OCI-LY3 (cell line): ENCODE data around the gene DNM3.
A peak's percentile ranks its signal among the peaks of the same experiment; 100 is the strongest.

ENCODE experiments used
- H2AFZ ChIP-seq: fragments of 200-600, 300-600 bp; shearing (Covaris generic); 2 replicates; pipeline ENCODE4 v1.6.0; 2014; ENCODE audit warnings: antibody characterized with exemption, low read depth, low read length
- H3K27ac ChIP-seq: fragments of 200-600, 300-600 bp; sonication (generic); 2 replicates; pipeline ENCODE4 v1.5.1; 2014; ENCODE audit warnings: mild to moderate bottlenecking, low read length, moderate library complexity, mixed read lengths
- H3K27me3 ChIP-seq: fragments of 200-600, 300-600 bp; sonication (generic); 2 replicates; pipeline ENCODE4 v1.6.1; 2014; ENCODE audit warnings: low read depth, low read length, mixed read lengths
- H3K36me3 ChIP-seq: fragments of 200-600, 300-600 bp; sonication (generic); replicated peaks from 2 replicates; pipeline ENCODE3; 2014; ENCODE audit warnings: low read depth, low read length, mixed read lengths
- H3K4me1 ChIP-seq: fragments of 300-600, 200-600 bp; sonication (generic); 2 replicates; pipeline ENCODE4 v1.6.1; 2014; ENCODE audit warnings: low read length, mixed read lengths
- H3K4me2 ChIP-seq: fragments of 200-600, 300-600 bp; sonication (generic); 2 replicates; pipeline ENCODE4 v1.6.1; 2014; ENCODE audit warnings: low read length, mixed read lengths
- H3K4me3 ChIP-seq: fragments of 300-600, 200-600 bp; sonication (generic); 2 replicates; pipeline ENCODE4 v1.5.1; 2014; ENCODE audit warnings: antibody characterized with exemption, mild to moderate bottlenecking, low read length, moderate library complexity
- H3K79me2 ChIP-seq: fragments of 300-600, 200-600 bp; shearing (Covaris generic); 2 replicates; pipeline ENCODE4 v1.6.1; 2014; ENCODE audit warnings: mild to moderate bottlenecking, low read length, mixed read lengths
- H3K9ac ChIP-seq: fragments of 300-600, 200-600 bp; shearing (Covaris generic); 2 replicates; pipeline ENCODE4 v1.6.0; 2014; ENCODE audit warnings: mild to moderate bottlenecking, low read length, moderate library complexity
- H3K9me3 ChIP-seq: fragments of 200-600, 300-600 bp; shearing (Covaris generic); 2 replicates; pipeline ENCODE4 v1.6.1; 2014; ENCODE audit warnings: low read length, mixed read lengths; ENCODE audit not compliant: insufficient read depth
- H4K20me1 ChIP-seq: fragments of 200-600, 300-600 bp; sonication (generic); 2 replicates; pipeline ENCODE4 v1.6.1; 2016; ENCODE audit warnings: low read length, mixed read lengths; ENCODE audit not compliant: insufficient read depth
- CTCF ChIP-seq: fragments of 200-600, 300-600 bp; sonication (generic); IDR thresholded peaks from 2 replicates; pipeline ENCODE4 v1.5.1; 2014; ENCODE audit warnings: antibody characterized with exemption, low read length, low read depth
- EZH2phosphoT487 ChIP-seq: fragments of 200-600 bp; shearing (Covaris generic); IDR thresholded peaks from 2 replicates; pipeline ENCODE4 v1.6.1; 2018; ENCODE audit warnings: antibody characterized with exemption, mixed run types, low read depth

The DNM3 gene

GRCh38 chr1:172390301-172390682 lies 549.0 kb downstream of the DNM3 start:
- TF ChIP-seq EZH2phosphoT487 (no peak), CTCF (no peak)
- H3K4me1 ChIP-seq, result peaks cover 70% of the 10 kb centered on the region
- no peaks in the 10 kb centered on the region for H4K20me1 ChIP-seq
- H3K36me3 ChIP-seq, result no peaks in the 10 kb centered on the region
- H3K4me3 ChIP-seq, result peak overlapping the region; percentile 69
- no peaks in the 10 kb centered on the region for H3K79me2 ChIP-seq
- no peaks in the 10 kb centered on the region for H3K9me3 ChIP-seq
- H3K27ac ChIP-seq, result peak overlapping the region; percentile 93
- H3K4me2 ChIP-seq, result peak overlapping the region; percentile 88
- peak overlapping the region; percentile 94 for H3K9ac ChIP-seq
- peak overlapping the region; percentile 6; the same call in 1 of the 2 replicates for H2AFZ ChIP-seq
- no peaks in the 10 kb centered on the region for H3K27me3 ChIP-seq

DNA sequence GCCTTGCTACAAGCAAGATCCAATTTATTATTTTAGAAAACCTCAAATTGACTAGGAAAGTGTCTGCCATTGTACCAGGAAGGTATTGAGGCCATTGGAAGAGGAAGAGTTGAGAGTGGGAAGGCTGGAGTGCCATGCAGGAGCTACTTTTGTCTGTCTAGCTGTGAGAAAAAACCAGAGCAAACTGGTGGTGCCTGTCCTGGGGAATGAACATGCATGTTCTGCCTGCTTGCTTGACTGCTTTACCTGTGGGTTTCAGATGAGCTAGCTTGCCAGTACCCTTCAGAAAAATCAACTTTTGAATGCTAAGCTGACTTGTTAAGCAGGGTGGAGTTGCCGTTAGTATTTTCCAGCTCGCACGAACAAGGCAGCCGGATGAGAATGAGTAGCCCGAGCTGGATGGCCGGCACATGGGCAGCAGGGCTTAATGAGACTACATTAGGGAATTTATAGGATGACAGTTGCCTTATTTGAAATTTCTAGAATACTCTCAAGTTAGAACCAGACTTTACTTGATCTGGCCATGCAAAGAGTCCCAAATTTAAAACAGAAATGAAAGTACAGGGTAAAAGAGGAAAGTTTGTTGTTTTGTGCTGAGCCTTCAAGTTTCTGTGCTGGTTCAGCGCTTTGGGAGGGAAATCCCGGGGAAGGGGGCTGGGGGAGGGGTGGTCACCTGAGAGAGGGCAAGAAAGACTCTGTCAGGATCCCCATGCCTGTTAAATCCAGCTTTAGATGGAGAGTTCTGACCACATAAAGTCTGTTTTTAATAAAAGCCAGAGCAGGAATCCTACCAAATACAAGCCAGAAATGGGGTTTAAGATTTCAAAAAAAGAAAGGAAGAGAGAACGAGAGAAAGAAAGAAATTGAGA lies 549.6 kb downstream of the DNM3 start:
- Histone ChIP-seq H2AFZ (no peak overlapping the region), H4K20me1 (no peaks in the 10 kb centered on the region), H3K9me3 (no peaks in the 10 kb centered on the region), H3K4me3 (peak overlapping the region; percentile 69), H3K4me1 (peaks cover 76% of the 10 kb centered on the region), H3K27ac (peak overlapping the region; percentile 93), H3K79me2 (no peaks in the 10 kb centered on the region), H3K36me3 (no peaks in the 10 kb centered on the region), H3K27me3 (no peaks in the 10 kb centered on the region), H3K4me2 (peak overlapping the region; percentile 88), H3K9ac (peak overlapping the region; percentile 94)
- TF ChIP-seq CTCF, result no peak
- TF ChIP-seq EZH2phosphoT487, result no peak

DNA sequence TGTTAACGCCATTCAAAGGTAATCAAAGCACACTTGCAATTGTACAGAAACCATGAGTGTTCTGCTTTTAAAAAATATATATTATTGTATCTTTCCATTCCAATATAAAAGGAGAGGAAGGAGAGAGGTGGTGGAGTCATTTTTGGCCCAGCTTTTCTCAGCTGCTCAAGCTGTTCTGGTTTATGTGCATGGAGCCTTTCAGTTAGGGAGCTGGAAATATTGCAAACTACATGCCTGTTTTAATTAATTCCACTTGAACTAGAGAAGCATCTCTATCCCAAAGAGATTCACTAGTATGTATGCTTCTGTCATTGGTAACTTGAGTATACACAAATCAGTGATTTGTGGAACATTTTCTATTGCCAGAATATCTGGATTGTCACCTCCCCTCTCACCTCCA lies 550.7 kb downstream of the DNM3 start:
- TF ChIP-seq EZH2phosphoT487 (no peak), CTCF (no peak)
- peak overlapping the region; percentile 94 for H3K9ac ChIP-seq
- no peaks in the 10 kb centered on the region for H3K79me2 ChIP-seq
- H3K4me1 ChIP-seq, result peaks cover 87% of the 10 kb centered on the region
- H2AFZ ChIP-seq, result no peak overlapping the region
- peak overlapping the region; percentile 69 for H3K4me3 ChIP-seq
- H3K9me3 ChIP-seq, result no peaks in the 10 kb centered on the region
- H3K27ac ChIP-seq, result peak overlapping the region; percentile 93
- H3K4me2 ChIP-seq, result peak overlapping the region; percentile 88
- H4K20me1 ChIP-seq, result no peaks in the 10 kb centered on the region
- no peaks in the 10 kb centered on the region for H3K27me3 ChIP-seq
- H3K36me3 ChIP-seq, result no peaks in the 10 kb centered on the region

- H2AFZ ChIP-seq, result no peak overlapping the region
- peak overlapping the region; percentile 69 for H3K4me3 ChIP-seq
- H3K9ac ChIP-seq, result peak overlapping the region; percentile 94
- H3K27ac ChIP-seq, result peak overlapping the region; percentile 93
- no peaks in the 10 kb centered on the region for H3K27me3 ChIP-seq
- no peaks in the 10 kb centered on the region for H3K9me3 ChIP-seq
- peak overlapping the region; percentile 88 for H3K4me2 ChIP-seq
- no peaks in the 10 kb centered on the region for H3K79me2 ChIP-seq
- no peak for TF ChIP-seq EZH2phosphoT487
- TF ChIP-seq CTCF, result no peak
- H3K36me3 ChIP-seq, result no peaks in the 10 kb centered on the region
- H4K20me1 ChIP-seq, result no peaks in the 10 kb centered on the region
- peaks cover 99% of the 10 kb centered on the region for H3K4me1 ChIP-seq
These were observed 552.1 kb downstream of the DNM3 start for GRCh38 chr1:172393354-172393753.
